Ishikawa (cell line): Measurements from ENCODE around the gene F11R.
A peak's percentile ranks its signal among the peaks of the same experiment; 100 is the strongest.

Experiments
- CEBPB ChIP-seq: IDR thresholded peaks from 2 replicates; pipeline ENCODE4 v1.6.1; 2012
- CREB1 ChIP-seq: IDR thresholded peaks from 2 replicates; pipeline ENCODE4 v1.6.1; 2012; ENCODE audit warnings: low read depth
- EGR1 ChIP-seq: IDR thresholded peaks from 2 replicates; pipeline ENCODE4 v1.6.1; 2012
- EP300 ChIP-seq: IDR thresholded peaks from 2 replicates; pipeline ENCODE4 v1.6.1; 2012; ENCODE audit warnings: borderline replicate concordance
- FOXM1 ChIP-seq: IDR thresholded peaks from 2 replicates; pipeline ENCODE4 v1.6.1; 2012; ENCODE audit warnings: low read depth, borderline replicate concordance
- MAX ChIP-seq: IDR thresholded peaks from 2 replicates; pipeline ENCODE4 v1.6.1; 2012
- NFIC ChIP-seq: IDR thresholded peaks from 2 replicates; pipeline ENCODE4 v1.6.1; 2012
- RAD21 ChIP-seq: IDR thresholded peaks from 2 replicates; pipeline ENCODE4 v1.6.1; 2012; ENCODE audit warnings: low read depth
- TAF1 ChIP-seq: IDR thresholded peaks from 2 replicates; pipeline ENCODE4 v1.6.1; 2012; ENCODE audit warnings: low read depth, mild to moderate bottlenecking
- TCF12 ChIP-seq: IDR thresholded peaks from 2 replicates; pipeline ENCODE4 v1.6.1; 2012; ENCODE audit warnings: low read depth
- TEAD4 ChIP-seq: IDR thresholded peaks from 2 replicates; pipeline ENCODE4 v1.6.1; 2012
- YY1 ChIP-seq: IDR thresholded peaks from 2 replicates; pipeline ENCODE4 v1.6.1; 2012; ENCODE audit warnings: low read depth
- ZBTB7A ChIP-seq: IDR thresholded peaks from 2 replicates; pipeline ENCODE4 v1.6.1; 2012; ENCODE audit warnings: low read depth
- TF ChIP-seq, protein P1 (sequence below): IDR thresholded peaks from 2 replicates; pipeline ENCODE4 v1.6.1; 2012; ENCODE audit warnings: low read depth, mild to moderate bottlenecking
- TF ChIP-seq, protein P2 (sequence below): IDR thresholded peaks from 2 replicates; pipeline ENCODE4 v1.6.1; 2012

Gene F11R

GRCh38 chr1:161044908-161045735, 24.2 kb upstream of the F11R start:
- no peak for TF ChIP-seq TAF1
- TF ChIP-seq, protein P1, sequence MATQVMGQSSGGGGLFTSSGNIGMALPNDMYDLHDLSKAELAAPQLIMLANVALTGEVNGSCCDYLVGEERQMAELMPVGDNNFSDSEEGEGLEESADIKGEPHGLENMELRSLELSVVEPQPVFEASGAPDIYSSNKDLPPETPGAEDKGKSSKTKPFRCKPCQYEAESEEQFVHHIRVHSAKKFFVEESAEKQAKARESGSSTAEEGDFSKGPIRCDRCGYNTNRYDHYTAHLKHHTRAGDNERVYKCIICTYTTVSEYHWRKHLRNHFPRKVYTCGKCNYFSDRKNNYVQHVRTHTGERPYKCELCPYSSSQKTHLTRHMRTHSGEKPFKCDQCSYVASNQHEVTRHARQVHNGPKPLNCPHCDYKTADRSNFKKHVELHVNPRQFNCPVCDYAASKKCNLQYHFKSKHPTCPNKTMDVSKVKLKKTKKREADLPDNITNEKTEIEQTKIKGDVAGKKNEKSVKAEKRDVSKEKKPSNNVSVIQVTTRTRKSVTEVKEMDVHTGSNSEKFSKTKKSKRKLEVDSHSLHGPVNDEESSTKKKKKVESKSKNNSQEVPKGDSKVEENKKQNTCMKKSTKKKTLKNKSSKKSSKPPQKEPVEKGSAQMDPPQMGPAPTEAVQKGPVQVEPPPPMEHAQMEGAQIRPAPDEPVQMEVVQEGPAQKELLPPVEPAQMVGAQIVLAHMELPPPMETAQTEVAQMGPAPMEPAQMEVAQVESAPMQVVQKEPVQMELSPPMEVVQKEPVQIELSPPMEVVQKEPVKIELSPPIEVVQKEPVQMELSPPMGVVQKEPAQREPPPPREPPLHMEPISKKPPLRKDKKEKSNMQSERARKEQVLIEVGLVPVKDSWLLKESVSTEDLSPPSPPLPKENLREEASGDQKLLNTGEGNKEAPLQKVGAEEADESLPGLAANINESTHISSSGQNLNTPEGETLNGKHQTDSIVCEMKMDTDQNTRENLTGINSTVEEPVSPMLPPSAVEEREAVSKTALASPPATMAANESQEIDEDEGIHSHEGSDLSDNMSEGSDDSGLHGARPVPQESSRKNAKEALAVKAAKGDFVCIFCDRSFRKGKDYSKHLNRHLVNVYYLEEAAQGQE: 0 out of 2 replicates have a peak, but pooled peaks have one; percentile 29
- peak; percentile 9; the same call in 1 of the 2 replicates for TF ChIP-seq NFIC
- TF ChIP-seq TEAD4: 0 out of 2 replicates have a peak, but pooled peaks have one; percentile 9

DNA sequence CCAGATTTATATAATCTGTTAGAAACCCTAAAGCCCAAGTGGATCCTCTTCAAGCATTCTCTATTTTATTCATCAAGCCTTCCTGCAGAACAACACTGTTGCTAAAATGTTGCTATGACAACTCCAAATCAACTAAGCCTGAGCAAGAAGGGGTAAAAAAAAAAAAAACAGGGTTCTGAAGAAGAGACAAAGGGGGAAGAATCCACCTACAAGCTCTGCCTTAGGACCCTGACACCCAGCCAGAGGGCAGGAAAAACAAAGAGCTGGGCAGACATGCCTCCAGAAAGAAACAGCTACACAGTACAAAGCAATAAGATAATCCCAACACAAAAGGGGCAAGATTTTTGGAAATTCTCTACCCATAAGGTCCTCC, 23.6 kb upstream of the F11R start:
- no peak for TF ChIP-seq EP300
- TF ChIP-seq, protein P1: no peak
- no peak for TF ChIP-seq ZBTB7A

DNA sequence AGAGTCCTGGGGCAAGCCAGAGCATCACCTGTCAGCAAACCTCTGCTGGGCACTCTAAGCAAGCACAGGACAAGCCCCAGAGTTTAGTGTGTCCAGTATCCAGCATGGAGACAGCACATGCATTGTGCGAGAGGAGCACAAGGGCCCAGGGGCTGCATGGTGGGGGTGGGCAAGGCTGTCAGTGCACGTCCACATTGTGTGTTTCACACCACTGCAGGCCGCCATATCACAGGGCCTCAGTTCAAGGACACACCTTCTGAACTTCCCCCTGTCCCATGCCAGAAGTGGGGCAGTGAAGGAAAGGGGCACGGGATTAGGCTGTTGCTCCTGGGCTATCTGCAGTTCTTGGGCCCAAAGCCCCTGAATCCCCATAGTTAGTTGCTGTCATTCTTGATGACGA, 18.6 kb upstream of the F11R start:
- TF ChIP-seq TAF1 (no peak), FOXM1 (no peak), RAD21 (no peak), YY1 (no peak), MAX (no peak), CREB1 (no peak), EP300 (no peak), EGR1 (no peak), CEBPB (no peak), NFIC (no peak), TCF12 (no peak), TEAD4 (no peak), ZBTB7A (no peak)
- TF ChIP-seq, protein P1: no peak

DNA sequence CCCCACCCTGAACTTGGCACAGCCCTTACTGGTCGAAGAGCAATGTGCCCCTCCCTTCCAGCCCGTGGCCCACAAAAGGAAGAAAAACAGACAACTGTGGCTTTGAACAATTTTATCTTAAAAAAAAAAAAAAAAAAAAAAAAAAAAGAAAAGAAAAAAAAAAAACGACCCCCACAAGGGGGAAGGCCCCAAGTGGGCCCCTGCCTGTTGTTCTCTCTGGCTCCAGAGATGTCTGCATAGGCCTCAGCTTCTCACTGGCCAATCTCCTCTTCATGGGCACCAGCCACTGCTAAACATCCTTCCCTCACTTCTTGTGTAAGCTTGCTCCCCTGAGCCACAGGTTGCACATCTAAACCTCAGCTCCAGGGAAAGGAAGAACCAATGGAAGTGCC, 18.2 kb upstream of the F11R start:
- TF ChIP-seq YY1 (no peak), TCF12 (no peak), NFIC (no peak), ZBTB7A (no peak), MAX (no peak), CREB1 (no peak), TAF1 (no peak), EP300 (no peak), EGR1 (no peak)
- TF ChIP-seq, protein P2, sequence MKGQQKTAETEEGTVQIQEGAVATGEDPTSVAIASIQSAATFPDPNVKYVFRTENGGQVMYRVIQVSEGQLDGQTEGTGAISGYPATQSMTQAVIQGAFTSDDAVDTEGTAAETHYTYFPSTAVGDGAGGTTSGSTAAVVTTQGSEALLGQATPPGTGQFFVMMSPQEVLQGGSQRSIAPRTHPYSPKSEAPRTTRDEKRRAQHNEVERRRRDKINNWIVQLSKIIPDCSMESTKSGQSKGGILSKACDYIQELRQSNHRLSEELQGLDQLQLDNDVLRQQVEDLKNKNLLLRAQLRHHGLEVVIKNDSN: no peak
- TF ChIP-seq, protein P1: no peak
